ENCODE data around the gene SLC7A11.

GRCh38 chr4:138239491-138239890, 2.7 kb downstream of the SLC7A11 start:
- TF ChIP-seq, protein P1, sequence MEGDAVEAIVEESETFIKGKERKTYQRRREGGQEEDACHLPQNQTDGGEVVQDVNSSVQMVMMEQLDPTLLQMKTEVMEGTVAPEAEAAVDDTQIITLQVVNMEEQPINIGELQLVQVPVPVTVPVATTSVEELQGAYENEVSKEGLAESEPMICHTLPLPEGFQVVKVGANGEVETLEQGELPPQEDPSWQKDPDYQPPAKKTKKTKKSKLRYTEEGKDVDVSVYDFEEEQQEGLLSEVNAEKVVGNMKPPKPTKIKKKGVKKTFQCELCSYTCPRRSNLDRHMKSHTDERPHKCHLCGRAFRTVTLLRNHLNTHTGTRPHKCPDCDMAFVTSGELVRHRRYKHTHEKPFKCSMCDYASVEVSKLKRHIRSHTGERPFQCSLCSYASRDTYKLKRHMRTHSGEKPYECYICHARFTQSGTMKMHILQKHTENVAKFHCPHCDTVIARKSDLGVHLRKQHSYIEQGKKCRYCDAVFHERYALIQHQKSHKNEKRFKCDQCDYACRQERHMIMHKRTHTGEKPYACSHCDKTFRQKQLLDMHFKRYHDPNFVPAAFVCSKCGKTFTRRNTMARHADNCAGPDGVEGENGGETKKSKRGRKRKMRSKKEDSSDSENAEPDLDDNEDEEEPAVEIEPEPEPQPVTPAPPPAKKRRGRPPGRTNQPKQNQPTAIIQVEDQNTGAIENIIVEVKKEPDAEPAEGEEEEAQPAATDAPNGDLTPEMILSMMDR (conservative IDR thresholded peaks at IDR 0.05; ENCODE audit: low read depth, low read length), result no peak
- TF ChIP-seq EZH2 (IDR thresholded peaks at IDR 0.05; ENCODE audit: low read length, unreplicated experiment) (no peak), EZH2phosphoT487 (IDR thresholded peaks at IDR 0.05; ENCODE audit: borderline replicate concordance, low read length) (no peak)

Measured in PC-3 (cell line).